NCI-H1436 treated with DMSO at 0.1 percent for 48 hours (cell line): Measurements from ENCODE around the gene OR2F2.

Source experiments
- DNase-seq: peaks from one replicate; lab custom pipeline; 2025; lab: John Stamatoyannopoulos, UW

OR2F2 gene

DNA sequence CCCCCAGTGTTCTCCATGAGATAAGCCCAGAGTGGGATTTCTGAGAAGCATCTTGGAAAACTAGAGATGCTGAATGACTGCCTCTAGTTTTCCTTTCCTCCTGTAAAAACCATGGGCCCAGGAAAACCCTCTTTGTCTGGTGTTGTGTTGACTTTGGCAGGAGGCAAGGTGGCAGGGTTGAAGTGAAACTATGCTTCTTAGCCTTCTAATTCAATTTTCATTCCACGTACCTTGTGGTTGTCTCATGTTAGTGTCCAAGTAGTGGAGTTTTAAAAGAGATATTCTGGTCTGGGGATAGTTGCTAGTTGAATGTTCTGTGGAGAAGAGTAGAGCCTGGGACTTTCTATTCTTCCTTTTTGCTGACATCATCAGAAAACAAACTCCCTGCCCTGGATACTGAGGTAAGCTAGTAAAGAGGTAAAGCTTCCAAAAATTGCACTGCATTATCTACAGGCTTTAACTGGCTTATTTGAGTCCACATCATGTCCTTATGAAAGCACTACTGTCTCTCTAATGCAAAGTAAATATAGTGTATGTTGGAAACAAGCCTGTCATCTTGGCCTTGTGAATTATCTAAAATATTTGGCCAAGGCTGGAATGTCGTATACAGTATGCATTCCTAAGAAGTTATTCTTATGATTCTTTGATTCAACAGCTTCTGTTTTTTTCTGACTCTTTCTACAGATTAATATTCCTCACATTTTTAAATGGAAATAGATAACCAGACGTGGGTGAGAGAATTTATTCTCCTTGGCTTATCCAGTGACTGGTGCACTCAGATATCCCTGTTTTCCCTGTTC is at the start of gene OR2F2:
OR2F2 (plus strand) TSS at position 708 of the 800 bp plus-strand sequence; CDS start at position 708, 0 bp downstream.
- DNase-seq: no peak

GRCh38 chr7:143885951-143886350 is 49.1 kb upstream of the OR2F2 start:
- no peak for DNase-seq

- DNase-seq: no peak
Observed at GRCh38 chr7:143886826-143887477, 48.1 kb upstream of the OR2F2 start.

GRCh38 chr7:143889068-143889467 is 46.0 kb upstream of the OR2F2 start:
- no peak for DNase-seq

GRCh38 chr7:143890558-143890957 is 44.5 kb upstream of the OR2F2 start:
- no peak for DNase-seq

GRCh38 chr7:143891457-143891856 is 43.6 kb upstream of the OR2F2 start:
- DNase-seq: no peak

DNA sequence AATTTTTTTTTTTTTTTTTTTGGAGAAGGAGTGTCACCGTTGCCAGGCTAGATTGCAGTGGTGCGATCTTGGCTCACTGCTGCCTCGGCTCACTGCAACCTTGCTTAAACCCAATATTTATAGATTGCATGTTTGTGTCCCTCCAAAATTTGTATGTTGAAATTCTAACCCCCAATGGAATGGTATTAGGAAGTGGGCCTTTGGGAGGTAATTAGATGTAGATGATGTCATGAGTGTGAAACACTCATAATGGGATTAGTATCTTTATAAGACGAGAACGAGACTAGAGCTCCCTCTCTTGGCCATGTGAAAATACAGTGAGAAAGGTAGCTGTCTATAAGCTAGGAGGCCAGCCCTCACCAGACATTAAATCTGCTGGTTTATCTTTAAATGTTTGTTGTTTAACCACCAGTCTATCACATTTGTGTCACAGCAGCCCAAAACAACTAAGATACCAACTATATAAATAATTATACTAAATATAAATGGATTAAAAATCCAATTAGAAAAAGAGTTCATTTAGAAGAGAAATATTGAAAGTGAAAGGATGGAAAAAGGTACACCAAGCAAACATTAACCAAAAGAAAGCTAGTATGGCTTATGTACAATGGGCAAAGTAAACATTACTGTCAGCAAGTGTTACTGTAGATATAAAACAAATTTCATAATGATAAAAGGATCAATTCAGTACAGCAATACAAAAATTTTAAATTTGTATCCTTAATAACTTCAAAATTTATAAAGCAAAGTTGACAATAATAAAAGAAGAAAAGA is 42.3 kb upstream of the OR2F2 start:
- DNase-seq: no peak

GRCh38 chr7:143896667-143897066 is 38.4 kb upstream of the OR2F2 start:
- no peak for DNase-seq

DNA sequence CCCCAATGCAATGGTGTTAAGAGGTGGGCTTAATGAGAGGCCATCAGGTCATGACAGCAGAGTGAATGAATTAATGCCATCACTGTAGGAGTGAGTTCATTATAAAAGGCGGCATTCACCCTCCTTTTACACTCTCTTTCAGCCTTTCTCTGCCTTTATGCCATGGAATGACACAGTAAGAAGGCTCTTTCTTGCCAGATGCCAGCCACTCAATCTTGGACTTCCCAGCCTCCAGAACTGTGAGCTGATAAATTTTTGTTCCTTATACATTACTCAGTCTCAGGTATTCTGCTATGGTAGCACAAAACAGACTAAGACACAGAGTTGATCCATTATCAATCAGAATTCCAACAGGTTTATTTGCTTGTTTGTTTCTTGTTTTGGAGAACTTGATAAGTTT is 36.2 kb upstream of the OR2F2 start:
- DNase-seq: no peak

GRCh38 chr7:143900230-143900766 is 34.7 kb upstream of the OR2F2 start:
- DNase-seq: no peak

GRCh38 chr7:143901332-143901667 is 33.7 kb upstream of the OR2F2 start:
- no peak for DNase-seq

GRCh38 chr7:143901668-143902331 is 33.2 kb upstream of the OR2F2 start, which contains the start of gene TCAF1:
TSS of gene TCAF1 (minus strand) at chr7:143902176. CDS start at chr7:143876608, 25,568 bp downstream.
- peak; percentile 63 for DNase-seq

DNA sequence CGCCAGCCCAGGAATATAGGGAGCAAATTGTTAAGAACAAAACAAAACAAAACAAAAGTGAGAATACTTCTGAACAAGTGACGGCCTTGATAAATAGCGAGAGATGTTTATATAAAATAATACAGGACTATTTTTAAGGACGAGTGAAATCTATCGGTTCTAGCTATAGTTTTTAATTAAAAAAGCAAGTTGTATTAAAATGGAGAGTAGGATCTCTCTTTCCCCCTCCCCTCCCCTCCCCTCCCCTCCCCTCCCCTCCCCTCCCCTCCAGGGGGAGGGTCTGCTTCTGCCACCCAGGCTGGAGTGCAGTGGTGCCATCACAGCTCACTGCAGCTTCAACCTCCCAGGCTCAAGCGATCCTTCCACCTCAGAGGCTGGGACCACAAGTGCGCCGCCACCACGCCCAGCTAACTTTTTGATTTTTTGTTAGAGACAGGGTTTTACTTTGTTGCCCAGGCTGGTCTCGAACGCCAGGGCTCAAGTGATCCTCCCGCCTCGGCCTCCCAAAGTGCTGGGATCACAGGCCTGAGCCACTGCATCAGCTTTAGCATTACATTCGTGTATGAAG is 32.6 kb upstream of the OR2F2 start:
- no peak for DNase-seq

DNA sequence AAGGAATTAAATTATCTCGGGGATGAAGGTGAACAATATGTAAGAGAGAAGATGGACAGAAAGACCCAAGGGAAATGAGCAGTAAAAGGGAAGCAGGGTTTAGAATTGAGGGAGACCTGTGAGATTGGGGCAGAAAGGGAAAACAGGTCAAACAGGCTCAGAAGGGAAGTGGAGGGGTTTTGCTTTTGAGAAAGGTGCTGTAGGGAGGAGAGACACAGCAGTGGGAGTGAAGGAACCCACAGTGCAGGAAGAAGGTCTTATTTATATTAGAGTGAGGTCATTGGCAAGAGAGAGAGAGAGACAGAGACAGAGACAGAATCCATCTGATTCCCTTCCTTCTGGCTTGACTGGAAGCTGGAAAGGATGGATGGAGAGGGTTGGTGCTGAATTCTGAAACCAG is 29.5 kb upstream of the OR2F2 start:
- no peak for DNase-seq

DNA sequence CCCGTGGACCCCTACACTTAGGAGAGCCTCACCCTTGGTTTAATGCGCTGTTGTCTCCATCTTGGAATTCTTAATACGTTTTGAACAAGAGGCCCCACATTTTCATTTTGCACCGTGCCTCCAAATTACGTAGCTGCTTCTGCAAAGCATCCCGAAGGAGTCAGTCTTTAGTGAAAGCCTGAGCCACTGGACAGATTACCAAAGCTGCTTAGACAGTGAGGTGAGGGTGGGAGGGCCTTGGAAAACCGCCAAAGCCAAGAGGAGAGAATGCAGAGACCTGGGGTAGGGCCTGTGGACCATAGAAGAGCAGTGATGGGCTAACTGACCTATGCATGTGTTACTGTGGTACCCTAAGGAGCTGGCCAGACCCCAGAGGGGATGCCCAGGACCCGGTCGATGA is 28.9 kb upstream of the OR2F2 start:
- no peak for DNase-seq

DNA sequence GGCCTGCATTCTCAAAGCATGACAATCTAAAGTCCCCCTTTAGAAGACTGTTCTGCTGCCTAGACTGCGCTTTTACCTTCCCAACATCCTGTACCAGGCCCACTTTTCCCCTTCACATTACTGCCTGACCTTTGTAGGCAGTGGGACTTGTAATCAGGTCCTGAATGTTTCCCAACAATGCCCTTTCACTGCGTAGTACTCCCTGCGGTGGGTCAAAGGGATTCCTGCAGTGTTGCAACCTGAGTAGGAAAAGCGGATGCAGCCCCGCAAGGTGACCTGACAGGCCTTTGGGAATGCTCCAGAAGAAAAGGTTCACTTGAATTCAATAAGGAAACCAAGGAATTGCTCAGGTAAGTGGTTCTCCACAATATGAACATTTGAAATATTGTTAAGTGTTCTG is 28.1 kb upstream of the OR2F2 start:
- DNase-seq: no peak

DNA sequence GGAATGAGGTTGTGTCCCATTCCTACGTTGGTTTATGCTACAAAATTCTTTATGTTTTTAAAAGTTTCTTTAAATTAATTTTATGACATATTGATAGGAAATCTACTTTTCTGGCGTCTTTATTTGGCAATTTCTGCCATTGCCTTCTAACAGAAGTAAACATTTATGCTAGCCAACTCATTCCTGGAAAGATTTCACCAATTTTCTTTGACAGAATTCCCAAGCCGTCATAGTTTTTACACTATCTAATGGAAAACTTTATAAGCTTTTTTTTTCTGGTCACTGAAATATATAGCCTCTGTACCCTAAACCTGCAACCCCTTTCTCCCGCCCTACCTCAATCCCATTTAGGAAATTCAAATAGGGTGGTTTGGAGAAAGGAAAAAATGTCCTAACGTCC is 26.9 kb upstream of the OR2F2 start:
- DNase-seq: no peak

GRCh38 chr7:143909863-143910262 is 25.2 kb upstream of the OR2F2 start:
- DNase-seq: no peak

- no peak for DNase-seq
Observed at GRCh38 chr7:143910473-143911248, 24.4 kb upstream of the OR2F2 start.

DNA sequence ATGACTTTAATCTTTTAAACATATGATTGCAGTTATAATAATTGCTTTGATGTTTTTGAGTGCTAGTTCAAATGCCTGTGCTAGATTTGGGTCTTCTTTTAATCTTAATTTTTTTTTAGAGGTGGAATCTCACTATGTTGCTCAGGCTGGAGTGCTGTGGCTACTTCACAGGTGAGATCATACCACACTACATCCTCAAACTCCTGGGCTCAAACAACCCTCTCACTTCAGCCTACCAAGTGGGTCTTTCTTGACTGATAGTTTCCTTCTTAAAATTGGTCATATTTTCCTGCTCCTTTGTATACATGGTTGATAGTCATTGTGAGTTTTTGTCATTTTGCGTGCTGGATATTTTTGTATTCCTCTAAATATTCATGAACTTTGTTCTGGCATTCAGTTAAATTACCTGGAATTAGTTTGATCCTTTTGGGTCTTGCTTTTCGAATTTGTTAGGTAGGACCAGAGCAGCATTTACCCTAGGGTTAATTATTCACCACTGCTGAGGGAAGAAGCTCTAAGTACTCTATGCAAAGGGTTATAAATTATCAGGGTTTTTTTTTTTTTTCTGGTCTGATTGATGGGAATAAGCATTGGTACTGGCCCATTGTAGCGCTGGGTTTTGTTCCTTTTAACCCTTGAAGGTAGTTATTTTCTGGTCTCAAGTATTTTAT is 21.0 kb upstream of the OR2F2 start:
- DNase-seq: no peak
